GM21381 (cell line): ENCODE measurements around the gene ST6GAL2.

Experiments
- ATAC-seq: cut with Tn5 transposase; IDR thresholded peaks from one replicate; pipeline ENCODE4 v1.9.1; 2021; ENCODE audit warnings: mild to moderate bottlenecking, moderate library complexity; ENCODE audit not compliant: unreplicated experiment

Gene ST6GAL2, protein sequence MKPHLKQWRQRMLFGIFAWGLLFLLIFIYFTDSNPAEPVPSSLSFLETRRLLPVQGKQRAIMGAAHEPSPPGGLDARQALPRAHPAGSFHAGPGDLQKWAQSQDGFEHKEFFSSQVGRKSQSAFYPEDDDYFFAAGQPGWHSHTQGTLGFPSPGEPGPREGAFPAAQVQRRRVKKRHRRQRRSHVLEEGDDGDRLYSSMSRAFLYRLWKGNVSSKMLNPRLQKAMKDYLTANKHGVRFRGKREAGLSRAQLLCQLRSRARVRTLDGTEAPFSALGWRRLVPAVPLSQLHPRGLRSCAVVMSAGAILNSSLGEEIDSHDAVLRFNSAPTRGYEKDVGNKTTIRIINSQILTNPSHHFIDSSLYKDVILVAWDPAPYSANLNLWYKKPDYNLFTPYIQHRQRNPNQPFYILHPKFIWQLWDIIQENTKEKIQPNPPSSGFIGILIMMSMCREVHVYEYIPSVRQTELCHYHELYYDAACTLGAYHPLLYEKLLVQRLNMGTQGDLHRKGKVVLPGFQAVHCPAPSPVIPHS

GRCh38 chr2:106885971-106886915 lies at the start of gene ST6GAL2:
ST6GAL2 (minus strand) TSS chr2:106886167; CDS start chr2:106843977, 42,190 bp downstream.
- ATAC-seq = no peak

DNA sequence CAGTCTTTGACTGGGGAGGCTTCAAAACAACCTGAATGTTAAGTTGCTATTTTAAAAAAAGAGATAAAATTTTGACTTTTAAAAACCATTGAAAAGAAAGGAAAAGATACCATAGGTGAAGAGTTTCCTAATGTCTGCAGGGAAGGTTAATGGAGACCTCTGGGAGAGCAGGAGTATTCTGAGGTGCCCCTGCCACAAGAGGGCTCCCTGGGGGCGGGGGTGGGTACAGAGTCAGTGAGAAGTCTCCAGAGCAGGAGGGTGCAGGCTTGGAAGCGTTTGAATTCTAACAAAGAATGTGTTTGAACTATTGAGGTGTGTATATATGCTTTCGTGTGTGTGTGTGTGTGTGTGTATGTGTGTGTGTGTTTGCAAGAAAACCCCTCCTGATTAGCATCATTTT lies 46.7 kb upstream of the ST6GAL2 start:
- ATAC-seq = no peak

DNA sequence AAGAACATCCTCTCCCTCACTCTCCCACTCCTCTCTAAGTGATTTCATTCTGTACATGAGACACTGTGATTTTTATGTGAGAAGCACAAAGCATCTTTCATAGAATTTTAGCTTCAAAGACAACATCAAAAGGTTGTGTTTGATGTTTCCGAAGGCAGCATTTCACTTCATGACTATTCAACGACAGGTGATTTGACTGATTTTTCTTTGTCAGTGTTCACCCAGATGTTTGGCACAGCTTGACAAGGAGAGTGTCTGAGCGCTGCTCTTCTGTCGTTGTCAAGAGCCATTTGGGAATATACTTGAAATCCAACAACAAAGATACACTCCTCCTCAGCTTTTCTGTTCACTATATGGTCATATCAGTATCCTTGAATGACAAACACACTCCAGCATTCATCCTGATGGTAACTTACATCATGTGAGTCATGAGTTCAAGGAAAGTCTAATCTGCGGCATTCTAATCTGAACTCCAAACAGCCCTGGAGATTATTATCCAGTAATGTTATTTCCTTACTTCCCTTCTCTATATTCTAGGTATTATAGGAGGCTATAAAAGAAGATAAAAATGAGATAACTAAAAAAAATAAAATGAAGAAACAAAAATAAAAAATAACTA lies 45.9 kb upstream of the ST6GAL2 start:
- no peak for ATAC-seq

DNA sequence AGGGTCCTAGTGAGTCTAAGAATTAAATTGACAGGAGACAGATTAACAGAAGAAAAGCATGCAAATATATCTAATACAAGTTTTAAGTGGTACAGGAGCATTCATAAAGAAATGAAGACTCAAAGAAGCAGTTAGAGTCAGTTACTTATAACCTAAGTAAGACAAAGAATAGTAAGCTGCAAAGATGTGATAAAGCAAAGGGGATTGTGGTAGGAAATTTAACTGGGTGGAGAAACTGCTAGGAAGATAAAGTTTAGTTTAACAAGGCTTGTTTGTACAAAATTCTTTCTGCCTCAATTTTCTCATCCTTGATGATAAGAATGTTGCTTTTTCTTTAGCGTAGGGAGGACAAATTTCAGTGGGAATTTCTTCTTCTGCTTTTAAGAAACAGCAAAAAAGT lies 35.5 kb upstream of the ST6GAL2 start:
- ATAC-seq = no peak

DNA sequence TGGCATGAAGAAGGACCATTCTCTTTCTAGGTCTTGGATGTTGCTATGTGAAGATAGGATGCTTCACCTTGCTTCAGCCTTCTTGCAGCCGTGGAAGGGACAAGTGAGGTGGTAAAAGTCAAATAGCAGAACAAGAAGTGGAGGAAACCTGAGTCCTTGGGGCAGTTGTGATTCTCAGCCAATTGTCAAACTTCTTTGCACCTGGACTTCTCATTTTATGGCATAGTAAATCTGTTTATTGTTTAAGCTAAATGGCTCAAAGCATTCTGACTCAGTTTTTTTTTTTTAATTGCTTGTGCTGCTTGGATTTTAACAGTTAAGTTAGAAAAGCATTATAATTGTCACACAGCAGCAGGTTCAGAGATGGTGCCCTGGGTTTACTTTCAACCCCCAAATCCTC lies 33.0 kb upstream of the ST6GAL2 start:
- no peak for ATAC-seq

GRCh38 chr2:106904242-106904641 lies 18.3 kb upstream of the ST6GAL2 start:
- ATAC-seq = no peak

- no peak for ATAC-seq
These were observed 14.0 kb upstream of the ST6GAL2 start for GRCh38 chr2:106899786-106900530.

GRCh38 chr2:106894545-106894944 lies 8.6 kb upstream of the ST6GAL2 start:
- no peak for ATAC-seq

DNA sequence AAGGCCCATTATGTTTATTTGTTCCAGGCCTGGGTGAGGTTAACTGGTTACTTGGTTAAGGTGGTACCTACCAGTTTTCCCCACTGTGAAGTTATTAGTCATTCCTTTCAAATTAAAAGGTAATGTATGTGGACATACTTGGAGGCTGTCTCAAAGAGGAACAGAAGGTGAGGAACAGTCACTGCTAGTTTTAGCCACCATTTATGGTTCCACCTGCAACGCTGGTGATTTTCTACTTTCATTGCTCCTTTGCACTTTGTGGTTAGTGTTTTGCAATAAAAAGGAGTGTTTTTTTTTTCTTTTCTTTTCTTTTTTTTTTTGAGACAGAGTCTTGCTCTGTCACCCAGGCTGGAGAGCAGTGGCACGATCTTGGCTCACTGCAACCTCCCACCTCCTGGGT lies 6.1 kb upstream of the ST6GAL2 start:
- no peak for ATAC-seq

- no peak for ATAC-seq
These were observed 4.6 kb upstream of the ST6GAL2 start for GRCh38 chr2:106890606-106891005.

GRCh38 chr2:106886916-106887758 lies 1.2 kb upstream of the ST6GAL2 start:
- no peak for ATAC-seq

- ATAC-seq = no peak
These were observed 638 bp downstream of the ST6GAL2 start for GRCh38 chr2:106885329-106885728.

DNA sequence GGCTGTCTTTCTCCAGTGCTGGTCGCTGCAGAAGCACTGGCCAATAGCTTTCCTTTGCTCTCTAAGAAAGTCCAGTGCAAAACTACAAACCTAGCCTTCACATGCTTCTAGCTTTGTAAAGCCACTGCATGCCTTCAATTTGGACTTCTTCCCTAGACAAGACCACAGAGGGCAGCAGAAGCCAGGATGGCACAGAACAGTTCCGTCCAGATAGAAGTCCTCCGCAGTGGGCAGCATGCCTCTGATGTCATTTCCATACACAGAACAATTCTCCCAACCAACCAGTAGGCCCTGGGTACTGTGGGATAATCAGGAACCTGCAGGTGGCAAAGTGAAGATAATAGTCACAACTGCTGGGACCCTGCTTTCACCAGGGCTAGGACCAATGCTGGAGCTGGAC lies 3.3 kb downstream of the ST6GAL2 start:
- ATAC-seq = no peak

GRCh38 chr2:106878206-106878605 lies 7.8 kb downstream of the ST6GAL2 start:
- ATAC-seq = no peak

- ATAC-seq = no peak
These were observed 9.3 kb downstream of the ST6GAL2 start for GRCh38 chr2:106876699-106877098.

DNA sequence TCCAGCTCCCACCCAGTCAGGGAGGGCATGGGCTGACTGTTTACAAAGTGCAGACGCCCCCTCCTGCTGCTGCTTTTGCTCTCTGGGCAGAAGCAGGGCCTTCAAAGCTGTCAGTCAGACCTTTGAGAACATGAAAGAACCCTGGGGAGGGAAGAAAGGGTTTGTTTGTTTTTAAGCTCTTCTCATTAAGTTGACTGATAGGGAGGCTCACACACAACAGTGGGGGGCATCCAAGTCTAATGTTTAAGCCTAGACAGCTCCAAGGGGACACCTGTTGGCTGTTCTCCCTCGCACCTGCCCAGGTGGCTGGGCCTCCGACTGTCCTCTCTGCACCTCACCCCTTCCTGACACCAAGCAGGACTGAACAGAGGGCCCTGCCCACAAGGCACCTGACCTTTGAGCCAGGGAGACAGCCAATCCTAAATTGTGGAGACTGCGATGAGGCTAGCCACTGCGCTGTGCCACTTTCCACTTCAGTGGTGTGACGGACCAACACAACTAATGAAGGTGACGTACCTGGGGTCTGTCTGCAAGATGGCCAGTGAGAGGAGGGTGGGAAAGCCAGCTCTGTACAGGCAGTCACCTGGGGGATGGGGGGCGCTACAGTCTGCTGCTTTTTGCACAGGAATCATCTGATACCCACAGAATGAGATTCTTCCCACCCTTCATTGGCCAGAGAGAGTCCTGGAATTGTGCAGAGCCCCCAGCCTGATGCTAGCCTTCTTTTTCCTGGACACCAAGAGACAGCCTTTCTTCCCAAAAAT lies 16.3 kb downstream of the ST6GAL2 start:
- ATAC-seq = no peak

GRCh38 chr2:106868275-106868674 lies 17.7 kb downstream of the ST6GAL2 start:
- ATAC-seq = no peak

- ATAC-seq = no peak
These were observed 18.6 kb downstream of the ST6GAL2 start for GRCh38 chr2:106867196-106867953.
